ENCODE results near the gene SCIMP.
A peak's percentile ranks its signal among the peaks of the same experiment; 100 is the strongest.
"Not testable (repeated sequence)": the region's sequence is repeated elsewhere in the genome, so short reads cannot be mapped to it uniquely, and the experiment has no call there.

SCIMP gene

DNA sequence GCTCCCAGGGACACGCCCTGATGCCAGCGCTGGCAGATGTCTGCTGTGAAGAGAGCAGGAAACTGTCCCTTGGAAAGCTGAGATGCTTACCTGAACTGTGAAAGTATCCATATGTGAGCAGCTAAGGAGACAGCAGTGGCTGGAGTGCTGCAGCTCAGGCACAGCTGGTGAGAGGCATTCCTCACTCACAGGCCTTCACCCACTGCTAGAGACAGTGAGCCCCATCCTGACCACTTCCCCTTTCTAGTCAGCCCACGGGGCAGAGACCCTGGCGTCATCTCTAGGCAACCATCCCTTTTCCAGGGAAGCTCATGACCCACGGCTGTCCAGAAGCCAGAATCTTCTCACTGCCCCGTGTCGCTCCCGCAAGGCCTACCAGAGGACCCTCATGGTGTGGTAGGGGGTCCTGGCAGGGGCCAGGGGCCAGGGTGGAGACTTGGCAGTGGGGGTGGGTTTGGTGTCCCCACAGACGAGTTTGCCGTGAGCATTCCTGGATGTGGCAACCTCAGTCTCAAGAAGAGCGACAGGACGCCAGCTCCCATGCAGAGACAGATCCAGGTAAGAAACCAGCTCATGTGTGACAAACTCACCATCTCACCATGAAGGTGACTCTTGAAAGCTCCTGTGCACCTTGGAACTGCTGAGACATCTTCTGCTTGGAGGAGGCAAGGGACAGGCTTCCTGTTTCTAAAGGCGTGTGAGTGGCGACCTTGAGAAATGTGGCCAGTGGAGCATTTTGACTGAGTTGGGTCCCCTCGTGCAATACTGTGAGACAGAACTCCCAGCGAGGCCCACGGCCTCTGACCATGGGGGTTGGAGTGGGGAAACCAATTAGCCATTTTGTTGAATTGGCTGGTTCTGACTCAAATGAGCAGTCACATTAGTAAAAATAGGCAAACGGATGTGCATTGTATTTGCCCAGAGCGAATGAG lies at the start of gene SCIMP:
Gene SCIMP (minus strand): TSS at position 216 of the 932 bp plus-strand sequence. CDS start 105 bp downstream, at position 111.
- DNase-seq = no peak

- no peak for DNase-seq
Observed at GRCh38 chr17:5283571-5284315, 49.1 kb upstream of the SCIMP start.

DNA sequence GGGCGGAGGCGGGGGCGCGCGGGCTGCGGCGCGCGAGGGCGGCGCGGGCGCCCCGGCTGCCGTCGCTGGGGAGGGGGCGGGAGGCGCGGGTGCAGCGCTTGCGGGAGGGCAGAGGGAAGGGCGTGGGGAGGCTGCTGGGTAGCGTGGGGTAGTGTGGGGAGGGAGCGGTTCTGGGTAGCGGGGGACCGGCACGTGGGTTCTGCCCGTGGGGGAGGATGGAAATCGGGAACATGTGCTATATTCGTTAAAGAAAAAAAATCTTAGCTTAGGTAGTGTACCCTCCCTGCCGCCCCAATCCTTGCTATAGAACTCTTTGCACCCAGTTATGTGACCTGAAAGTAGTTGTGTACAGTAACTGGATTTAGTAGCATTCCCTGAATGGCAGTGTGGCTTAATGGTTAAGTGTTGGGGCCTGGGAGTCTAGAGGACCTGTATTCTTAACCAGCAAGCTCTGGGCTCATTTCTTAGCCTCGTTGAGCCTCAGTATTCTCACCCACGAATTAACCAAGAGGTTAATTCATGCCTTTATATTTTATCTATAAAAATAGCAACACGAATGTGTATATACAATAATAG lies 48.1 kb upstream of the SCIMP start:
- DNase-seq = no peak

GRCh38 chr17:5281814-5282641 lies 47.4 kb upstream of the SCIMP start, which contains the start of gene RABEP1:
Gene RABEP1, plus strand, starts transcription at chr17:5282284. Its CDS starts 203 bp downstream, at chr17:5282487.
- DNase-seq = peak; percentile 49

GRCh38 chr17:5272322-5272721 lies 37.7 kb upstream of the SCIMP start:
- DNase-seq = no peak

- DNase-seq = no peak
Observed at GRCh38 chr17:5269241-5269960, 34.7 kb upstream of the SCIMP start.

- no peak for DNase-seq
Observed at GRCh38 chr17:5264893-5265292, 30.2 kb upstream of the SCIMP start.

- no peak for DNase-seq
Observed at GRCh38 chr17:5263441-5263840, 28.8 kb upstream of the SCIMP start.

GRCh38 chr17:5262416-5262991 lies 27.8 kb upstream of the SCIMP start:
- no peak for DNase-seq

DNA sequence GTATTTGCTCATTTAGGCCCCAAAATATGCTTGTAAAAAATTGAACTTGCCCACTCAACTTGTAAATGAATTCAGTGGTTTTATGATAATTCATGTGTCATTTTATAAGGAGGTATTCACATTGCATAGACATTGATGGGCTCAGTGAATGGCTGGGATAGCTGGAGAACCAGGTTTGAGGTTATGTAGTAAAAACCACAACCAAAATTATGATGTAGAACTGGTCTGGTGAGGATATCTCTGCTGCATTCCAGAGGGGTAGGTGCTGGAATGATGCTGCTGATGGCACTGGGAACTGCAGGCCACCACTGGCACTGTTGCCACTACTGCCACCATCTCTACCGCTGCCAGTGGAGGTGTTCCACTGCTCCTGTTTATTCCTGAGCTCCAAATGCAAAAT lies 25.9 kb upstream of the SCIMP start:
- DNase-seq = no peak

- no peak for DNase-seq
Observed at GRCh38 chr17:5257124-5257523, 22.5 kb upstream of the SCIMP start.

DNA sequence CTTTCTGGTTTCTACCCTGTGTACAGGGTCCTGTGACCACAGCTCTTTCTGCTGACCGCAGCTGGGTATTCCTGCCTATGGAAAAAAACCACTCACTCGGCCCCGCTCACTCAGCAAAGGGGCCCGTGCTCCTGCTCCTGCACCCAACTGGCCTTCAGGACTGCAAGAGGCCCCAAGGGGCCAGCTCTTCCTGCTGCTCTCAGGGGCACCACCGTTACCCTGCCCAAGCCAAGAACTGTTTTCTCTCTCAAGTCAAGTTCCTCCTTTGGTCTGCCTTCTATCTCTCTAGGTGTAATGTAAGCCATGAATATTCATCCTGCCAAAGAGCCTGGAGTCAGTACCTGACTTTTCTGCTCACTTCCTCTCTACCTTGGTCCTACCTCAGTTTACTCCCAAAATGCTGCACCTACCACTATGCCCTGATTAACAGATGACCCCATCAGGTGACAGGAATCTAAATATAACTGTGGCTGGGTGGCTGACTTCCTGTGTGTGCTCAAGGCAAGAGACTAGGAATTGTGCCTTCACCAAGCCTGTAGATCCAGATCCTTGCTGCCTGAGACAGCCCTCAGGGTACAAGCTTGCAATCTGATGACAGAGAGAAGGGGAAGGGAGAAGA lies 20.4 kb upstream of the SCIMP start:
- DNase-seq = no peak

GRCh38 chr17:5254414-5254813 lies 19.8 kb upstream of the SCIMP start:
- no peak for DNase-seq

GRCh38 chr17:5249615-5250014 lies 15.0 kb upstream of the SCIMP start:
- DNase-seq = peak; percentile 15

DNA sequence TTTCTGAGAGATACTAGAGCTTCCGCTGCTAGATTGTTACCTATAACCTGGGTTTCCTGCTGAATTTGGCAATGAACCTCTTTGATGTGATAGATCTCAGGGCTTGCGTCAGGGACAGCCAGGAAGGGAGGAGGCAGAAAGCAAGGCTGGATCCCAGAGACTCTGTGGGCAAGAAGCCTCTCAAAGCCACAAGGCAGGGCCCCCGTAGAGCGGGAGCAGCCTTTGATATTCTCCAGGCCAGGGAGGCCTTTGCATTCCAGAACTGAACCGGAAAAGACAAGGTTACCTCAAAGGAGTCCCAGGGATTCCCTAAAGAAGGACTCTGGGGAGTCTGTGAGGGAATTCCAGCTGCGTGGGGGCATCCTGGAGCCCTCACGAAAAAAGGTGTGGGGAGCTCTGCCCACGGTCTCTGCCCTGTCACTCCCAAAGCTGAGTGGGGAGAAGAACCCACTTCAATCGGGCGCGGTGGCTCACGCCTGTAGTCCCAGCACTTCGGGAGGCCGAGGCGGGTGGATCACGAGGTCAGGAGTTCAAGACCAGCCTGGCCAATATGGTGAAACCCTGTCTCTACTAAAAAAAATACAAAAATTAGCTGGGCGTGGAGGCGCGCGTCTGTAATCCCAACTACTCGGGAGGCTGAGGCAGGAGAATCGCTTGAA lies 14.3 kb upstream of the SCIMP start:
- no peak for DNase-seq

DNA sequence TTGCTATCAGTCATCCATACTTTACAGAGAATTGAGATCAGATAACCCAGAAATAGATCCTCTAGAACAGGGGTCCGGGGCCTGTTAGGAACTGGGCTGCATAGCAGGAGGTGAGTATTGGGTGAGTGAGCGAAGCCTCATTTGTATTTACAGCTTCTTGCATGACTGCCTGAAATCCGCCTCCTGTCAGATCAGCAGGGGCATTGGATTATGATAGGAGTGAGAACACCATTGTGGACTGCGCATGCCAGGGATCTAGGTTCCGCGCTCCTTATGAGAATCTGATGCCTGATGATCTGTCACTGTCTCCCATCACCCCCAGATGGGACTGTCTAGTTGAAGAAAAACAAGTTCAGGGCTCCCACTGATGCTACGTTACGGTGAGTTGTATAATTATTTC lies 13.0 kb upstream of the SCIMP start:
- no peak for DNase-seq

- no peak for DNase-seq
Observed at GRCh38 chr17:5241861-5242671, 7.4 kb upstream of the SCIMP start.

GRCh38 chr17:5239769-5240168 lies 5.1 kb upstream of the SCIMP start:
- DNase-seq = not testable (repeated sequence)

GRCh38 chr17:5238333-5238732 lies 3.7 kb upstream of the SCIMP start:
- DNase-seq = no peak

All from NCI-H1436 treated with DMSO at 0.1 percent for 48 hours (cell line).